ENCODE data around the gene CPA2.

Gene CPA2

GRCh38 chr7:130314305-130314704 lies 47.6 kb downstream of the CPA2 start:
- DNase-seq (ENCODE audit: low read depth) = no peak

- DNase-seq (ENCODE audit: low read depth) = no peak
These were observed 52.9 kb downstream of the CPA2 start for GRCh38 chr7:130319541-130319940.

GRCh38 chr7:130321542-130322229 lies 55.0 kb downstream of the CPA2 start:
- DNase-seq (ENCODE audit: low read depth) = peak; percentile 22

- DNase-seq (ENCODE audit: low read depth) = no peak
These were observed 56.0 kb downstream of the CPA2 start for GRCh38 chr7:130322615-130323014.

GRCh38 chr7:130324306-130324943 lies 57.8 kb downstream of the CPA2 start:
- DNase-seq (ENCODE audit: low read depth) = no peak

GRCh38 chr7:130329681-130330080 lies 63.0 kb downstream of the CPA2 start:
- DNase-seq (ENCODE audit: low read depth) = no peak

GRCh38 chr7:130332259-130333053 lies 65.8 kb downstream of the CPA2 start:
- no peak for DNase-seq (ENCODE audit: low read depth)

- no peak for DNase-seq (ENCODE audit: low read depth)
These were observed 67.2 kb downstream of the CPA2 start for GRCh38 chr7:130333832-130334231.

GRCh38 chr7:130334274-130334673 lies 67.6 kb downstream of the CPA2 start:
- peak; percentile 17 for DNase-seq (ENCODE audit: low read depth)

- DNase-seq (ENCODE audit: low read depth) = no peak
These were observed 70.8 kb downstream of the CPA2 start for GRCh38 chr7:130337410-130337971.

- DNase-seq (ENCODE audit: low read depth) = no peak
These were observed 71.6 kb downstream of the CPA2 start for GRCh38 chr7:130338233-130338632.

Measured in GM04503 (cell line).